Measurements from ENCODE around the gene CYB5D1. TPM values are rescaled to one million over a fixed set of nuclear protein-coding genes. Genes with fewer than 3 reads are reported as not detected.
A peak's percentile ranks its signal among the peaks of the same experiment; 100 is the strongest.

The CYB5D1 gene
- total RNA-seq, 1 donor from 2014 or later: 21.1 TPM

- Histone ChIP-seq H4K20me1 (ENCODE audit: insufficient read depth, low read length) (peaks cover 31% of the 10 kb centered on the region), H3K9ac (ENCODE audit: low read length) (peak overlapping the region; percentile 73), H3K27ac (ENCODE audit: low read depth, low read length) (peak overlapping the region; percentile 30), H2AFZ (ENCODE audit: low read depth, low read length) (no peak overlapping the region), H3K27me3 (ENCODE audit: insufficient read depth, low read length) (no peaks in the 10 kb centered on the region), H3K4me1 (ENCODE audit: insufficient read depth, low read length) (peaks cover 61% of the 10 kb centered on the region), H3K4me3 (ENCODE audit: insufficient read depth, low read depth, low read length) (peak overlapping the region; percentile 42), H3K79me2 (ENCODE audit: insufficient read depth, low read length) (peaks cover 28% of the 10 kb centered on the region), H3K4me2 (ENCODE audit: low read length) (peak overlapping the region; percentile 100), H3K36me3 (ENCODE audit: insufficient read depth, low read length) (no peaks in the 10 kb centered on the region), H3K9me3 (ENCODE audit: insufficient read depth, low read depth, low read length) (no peaks in the 10 kb centered on the region)
- H3K36me3 Mint-ChIP-seq (ENCODE audit: low read depth, unreplicated experiment): peaks cover 4% of the 10 kb centered on the region
- H3K27me3 Mint-ChIP-seq (ENCODE audit: low read depth, unreplicated experiment): no peaks in the 10 kb centered on the region
- H3K4me1 Mint-ChIP-seq (ENCODE audit: low read depth, unreplicated experiment): peaks cover 42% of the 10 kb centered on the region
- H3K4me3 Mint-ChIP-seq (ENCODE audit: unreplicated experiment): peak overlapping the region; percentile 95
- TF ChIP-seq EZH2 (IDR thresholded peaks at IDR 0.05; ENCODE audit: insufficient read depth, low read length) (no peak), CTCF (IDR thresholded peaks at IDR 0.05; ENCODE audit: insufficient read depth, low read depth, low read length) (no peak)
- H3K9me3 Mint-ChIP-seq (ENCODE audit: unreplicated experiment): no peaks in the 10 kb centered on the region
- H3K27ac Mint-ChIP-seq (ENCODE audit: unreplicated experiment): peak overlapping the region; percentile 100
- DNase-seq (ENCODE audit: low read depth): peak; percentile 59
- FAIRE-seq: no peak
Observed at GRCh38 chr17:7838090-7839075, 19.4 kb upstream of the CYB5D1 start.

- H3K9me3 ChIP-seq (ENCODE audit: insufficient read depth, low read depth, low read length): no peaks in the 10 kb centered on the region
- Mint-ChIP-seq H3K27ac (ENCODE audit: unreplicated experiment) (peak overlapping the region; percentile 100), H3K27me3 (ENCODE audit: low read depth, unreplicated experiment) (no peaks in the 10 kb centered on the region), H3K9me3 (ENCODE audit: unreplicated experiment) (no peaks in the 10 kb centered on the region), H3K4me1 (ENCODE audit: low read depth, unreplicated experiment) (peaks cover 39% of the 10 kb centered on the region), H3K36me3 (ENCODE audit: low read depth, unreplicated experiment) (peaks cover 4% of the 10 kb centered on the region), H3K4me3 (ENCODE audit: unreplicated experiment) (peak overlapping the region; percentile 86)
- H4K20me1 ChIP-seq (ENCODE audit: insufficient read depth, low read length): peaks cover 34% of the 10 kb centered on the region
- TF ChIP-seq EZH2 (IDR thresholded peaks at IDR 0.05; ENCODE audit: insufficient read depth, low read length): no peak
- no peak for TF ChIP-seq CTCF (IDR thresholded peaks at IDR 0.05; ENCODE audit: insufficient read depth, low read depth, low read length)
- peak overlapping the region; percentile 85 for H3K4me2 ChIP-seq (ENCODE audit: low read length)
- no peaks in the 10 kb centered on the region for H3K27me3 ChIP-seq (ENCODE audit: insufficient read depth, low read length)
- peaks cover 32% of the 10 kb centered on the region for H3K79me2 ChIP-seq (ENCODE audit: insufficient read depth, low read length)
- DNase-seq (ENCODE audit: low read depth): no peak
- no peak overlapping the region for H2AFZ ChIP-seq (ENCODE audit: low read depth, low read length)
- no peaks in the 10 kb centered on the region for H3K36me3 ChIP-seq (ENCODE audit: insufficient read depth, low read length)
- H3K4me1 ChIP-seq (ENCODE audit: insufficient read depth, low read length): peaks cover 58% of the 10 kb centered on the region
- no peak for FAIRE-seq
- peak overlapping the region; percentile 73 for H3K9ac ChIP-seq (ENCODE audit: low read length)
- H3K27ac ChIP-seq (ENCODE audit: low read depth, low read length): no peak overlapping the region
- H3K4me3 ChIP-seq (ENCODE audit: insufficient read depth, low read depth, low read length): peak overlapping the region; percentile 5
Observed at GRCh38 chr17:7839190-7839875, 18.5 kb upstream of the CYB5D1 start.

All from astrocyte (in vitro differentiated cells and primary cell).